Cardiac fibroblast (primary cell): Measurements from ENCODE around the gene NSDHL.
"Not testable (repeated sequence)": the region's sequence is repeated elsewhere in the genome, so short reads cannot be mapped to it uniquely, and the experiment has no call there.

Experiments
- DNase-seq, 2 donors: peaks; one replicate each; pipeline versions ENCODE4 v3.0.0 to v3.0.0-alpha.2; 2010; ENCODE audit warnings: low read depth in 2 of 2
- H3K4me3 ChIP-seq, 2 donors: replicated peaks in 1 of 2; 1 replicate in 1 of 2; 2 replicates in 1 of 2; pipeline ENCODE4 v1.5.1; 2011; ENCODE audit warnings: low read depth in 2 of 2, low read length in 2 of 2, mild to moderate bottlenecking in 2 of 2, moderate library complexity in 1 of 2
- CTCF ChIP-seq: IDR thresholded peaks from one replicate; pipeline ENCODE4 v1.5.1; 2011; ENCODE audit warnings: low read depth, mild to moderate bottlenecking, low read length, inconsistent platforms

NSDHL gene

GRCh38 chrX:152903589-152903988 lies 72.7 kb downstream of the NSDHL start:
- no peak for DNase-seq
- no peak for TF ChIP-seq CTCF
- no peak overlapping the region for H3K4me3 ChIP-seq

GRCh38 chrX:152904151-152905080 lies 73.6 kb downstream of the NSDHL start:
- H3K4me3 ChIP-seq: no peak overlapping the region
- TF ChIP-seq CTCF: peak; percentile 85
- peak; percentile 58 for DNase-seq

- no peak for DNase-seq
- no peak overlapping the region for H3K4me3 ChIP-seq
- TF ChIP-seq CTCF: no peak
Measured at GRCh38 chrX:152905081-152905420, 74.2 kb downstream of the NSDHL start.

- DNase-seq: peak; percentile 43 to 71
- TF ChIP-seq CTCF: no peak
- H3K4me3 ChIP-seq: no peak overlapping the region
Measured at GRCh38 chrX:152907084-152907651, 76.3 kb downstream of the NSDHL start.

- DNase-seq: no peak
- no peak for TF ChIP-seq CTCF
- no peak overlapping the region for H3K4me3 ChIP-seq
Measured at GRCh38 chrX:152908486-152908885, 77.6 kb downstream of the NSDHL start.

GRCh38 chrX:152910018-152910417 lies 79.2 kb downstream of the NSDHL start:
- DNase-seq, H3K4me3 ChIP-seq: not testable (repeated sequence)

- DNase-seq: no peak
- no peak overlapping the region for H3K4me3 ChIP-seq
- no peak for TF ChIP-seq CTCF
Measured at GRCh38 chrX:152912106-152912505, 81.2 kb downstream of the NSDHL start.
